PFSK-1 (cell line): Measurements from ENCODE around the gene CDC42EP4.

Source experiments
- FOXP2 ChIP-seq: optimal IDR thresholded peaks from 2 replicates; pipeline ENCODE3; 2011; ENCODE audit warnings: borderline replicate concordance, control low read depth, inconsistent platforms; ENCODE audit not compliant: insufficient read depth; ENCODE audit errors: extremely low read length, extremely low read depth
- POLR2AphosphoS5 ChIP-seq: IDR thresholded peaks from 2 replicates; pipeline ENCODE4 v1.6.1; 2012; ENCODE audit warnings: low read depth, mild to moderate bottlenecking, control low read depth, low read length, moderate library complexity
- REST ChIP-seq, 2 experiments: IDR thresholded peaks; 2 replicates each; pipeline versions ENCODE4 v1.6.1 to v1.8.0; 2011 to 2012; ENCODE audit warnings: low read depth in 2 of 2, low read length in 2 of 2, control low read depth in 1 of 2, inconsistent platforms in 1 of 2, mild to moderate bottlenecking in 1 of 2, moderate library complexity in 1 of 2; ENCODE audit not compliant: insufficient read depth in 1 of 2
- SIN3A ChIP-seq: IDR thresholded peaks from 2 replicates; pipeline ENCODE4 v1.6.1; 2012; ENCODE audit warnings: mild to moderate bottlenecking, low read length, moderate library complexity, borderline replicate concordance; ENCODE audit not compliant: insufficient read depth
- TAF1 ChIP-seq: IDR thresholded peaks from 2 replicates; pipeline ENCODE4 v1.6.1; 2012; ENCODE audit warnings: low read length, control low read depth, borderline replicate concordance; ENCODE audit not compliant: insufficient read depth

Gene CDC42EP4

GRCh38 chr17:73348018-73348828 lies 36.4 kb upstream of the CDC42EP4 start:
- TF ChIP-seq TAF1: no peak
- TF ChIP-seq FOXP2: no peak
- TF ChIP-seq POLR2AphosphoS5: no peak
- TF ChIP-seq SIN3A: no peak
- no peak for TF ChIP-seq REST (IDR thresholded peaks at IDR 0.05; ENCODE audit: insufficient read depth in 1 of 2, low read depth in 2 of 2, low read length in 2 of 2)

GRCh38 chr17:73347351-73347750 lies 35.5 kb upstream of the CDC42EP4 start:
- no peak for TF ChIP-seq POLR2AphosphoS5
- TF ChIP-seq TAF1: no peak
- TF ChIP-seq REST (IDR thresholded peaks at IDR 0.05; ENCODE audit: insufficient read depth in 1 of 2, low read depth in 2 of 2, low read length in 2 of 2): no peak
- TF ChIP-seq SIN3A: no peak
- no peak for TF ChIP-seq FOXP2

DNA sequence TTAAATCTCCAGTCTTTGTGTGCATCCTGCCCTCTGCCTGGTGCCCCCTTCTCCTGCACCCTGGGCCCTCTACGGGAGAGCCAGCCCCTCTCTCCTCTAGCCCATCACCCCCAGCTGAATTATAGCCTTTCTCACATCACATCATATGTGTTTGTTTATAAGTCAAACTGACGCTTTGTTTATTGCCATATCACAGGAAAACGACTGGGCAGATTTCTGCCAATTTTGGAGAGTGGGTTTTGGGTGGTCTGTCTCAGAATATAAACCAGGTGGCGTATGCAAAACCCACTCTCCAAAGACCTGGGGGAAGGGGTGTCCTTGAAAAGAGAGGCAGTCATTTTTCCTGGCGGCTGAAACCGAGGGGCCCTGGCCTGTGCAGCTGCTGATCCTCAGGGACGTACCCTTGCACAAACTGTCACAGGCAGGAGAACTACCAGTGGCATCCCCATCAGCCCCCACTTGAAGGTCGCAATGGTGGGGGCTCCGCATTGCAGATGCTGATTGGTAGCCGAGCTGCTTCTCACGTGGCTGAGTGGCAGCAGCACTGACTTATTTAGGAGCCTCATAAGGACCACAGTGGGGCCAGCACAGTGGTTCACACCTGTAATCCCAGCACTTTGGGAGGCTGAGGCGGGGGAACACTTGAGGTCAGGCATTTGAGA lies 34.8 kb upstream of the CDC42EP4 start:
- TF ChIP-seq REST (IDR thresholded peaks at IDR 0.05; ENCODE audit: insufficient read depth in 1 of 2, low read depth in 2 of 2, low read length in 2 of 2): no peak
- TF ChIP-seq FOXP2: no peak
- no peak for TF ChIP-seq TAF1
- TF ChIP-seq POLR2AphosphoS5: no peak
- TF ChIP-seq SIN3A: no peak

- no peak for TF ChIP-seq TAF1
- TF ChIP-seq POLR2AphosphoS5: no peak
- no peak for TF ChIP-seq FOXP2
These were observed 32.1 kb upstream of the CDC42EP4 start for GRCh38 chr17:73343739-73344454.

DNA sequence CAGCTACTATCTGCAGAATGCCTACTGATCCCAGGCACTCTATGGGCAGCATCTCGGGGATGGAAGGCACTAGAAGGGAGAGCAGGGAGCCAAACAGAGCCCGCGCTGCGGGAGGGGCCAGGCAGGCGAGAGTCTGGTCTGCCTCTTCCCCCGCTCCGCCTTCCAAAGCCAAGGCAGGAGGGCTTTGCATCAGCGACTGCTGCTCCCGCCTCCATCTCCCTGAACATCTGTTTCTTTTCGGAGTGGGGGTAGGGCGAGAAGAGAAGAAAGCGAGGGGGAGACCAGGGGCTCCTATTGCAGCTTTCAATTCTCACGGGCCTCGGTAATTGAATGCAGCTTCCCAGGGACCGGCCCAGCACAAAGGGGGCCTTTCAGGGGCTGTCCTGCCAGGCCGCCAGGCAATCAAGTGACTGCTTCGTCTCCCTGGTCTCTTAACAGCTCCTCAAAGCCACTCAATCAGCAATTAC lies 31.4 kb upstream of the CDC42EP4 start:
- no peak for TF ChIP-seq SIN3A
- TF ChIP-seq TAF1: no peak
- TF ChIP-seq REST (IDR thresholded peaks at IDR 0.05; ENCODE audit: insufficient read depth in 1 of 2, low read depth in 2 of 2, low read length in 2 of 2): no peak
- TF ChIP-seq POLR2AphosphoS5: no peak
- no peak for TF ChIP-seq FOXP2
